ENCODE measurements around the gene ZNF563.

GRCh38 chr19:12330340-12330739 lies 3.1 kb downstream of the ZNF563 start:
- no peak for TF ChIP-seq CTCF (IDR thresholded peaks at IDR 0.05)
- TF ChIP-seq POLR2A (IDR thresholded peaks at IDR 0.05): no peak

Measured in gastroesophageal sphincter (tissue), 3 donors.